CD4-positive, alpha-beta T cell treated with Interleukin-4 for 4 hours (primary cell): ENCODE results near the gene MCOLN1.

Experiments used
- DNase-seq: peaks from one replicate; pipeline ENCODE4 v3.0.0-alpha.2; 2020

The MCOLN1 gene

DNA sequence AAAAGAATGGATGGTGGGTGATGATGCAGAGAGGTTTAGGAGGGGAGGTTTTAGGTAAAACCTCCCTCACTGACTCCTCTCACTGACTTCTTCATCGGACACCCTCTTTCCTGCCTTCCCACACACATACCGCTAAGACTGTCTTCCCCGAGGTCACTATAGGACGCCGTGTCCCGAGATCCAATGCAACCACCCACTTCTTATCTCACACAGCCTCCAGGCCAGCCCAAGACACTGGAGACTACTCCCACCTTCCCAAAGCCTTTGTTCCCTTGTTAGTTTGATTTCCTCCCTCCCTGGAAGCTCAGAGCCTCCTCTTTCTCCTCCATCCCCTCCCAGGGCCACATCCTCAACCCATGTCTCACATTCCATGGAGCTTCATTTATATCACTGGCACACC is 56.8 kb downstream of the MCOLN1 start:
- no peak for DNase-seq

DNA sequence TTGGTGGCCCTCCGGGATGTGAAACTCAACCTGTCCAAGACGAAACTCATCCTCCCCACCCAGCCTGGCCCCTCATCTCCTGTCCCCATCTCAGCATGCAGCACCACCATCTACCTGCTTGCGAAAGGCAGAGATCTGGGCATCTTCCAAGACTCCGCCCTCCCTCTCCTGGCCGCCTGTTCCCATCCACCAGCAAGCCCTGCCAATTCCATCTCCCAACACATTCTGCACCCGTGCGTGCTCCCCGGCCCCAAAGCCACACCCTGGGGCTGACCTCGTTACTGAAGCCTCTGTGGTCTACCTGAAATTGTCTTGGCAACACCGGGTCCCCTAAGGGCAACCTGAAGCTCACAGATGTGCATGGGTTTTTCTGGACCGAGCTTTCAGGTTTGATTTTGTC is 60.0 kb downstream of the MCOLN1 start:
- no peak for DNase-seq
